Measurements from ENCODE around the gene ZC3H4.

DNA sequence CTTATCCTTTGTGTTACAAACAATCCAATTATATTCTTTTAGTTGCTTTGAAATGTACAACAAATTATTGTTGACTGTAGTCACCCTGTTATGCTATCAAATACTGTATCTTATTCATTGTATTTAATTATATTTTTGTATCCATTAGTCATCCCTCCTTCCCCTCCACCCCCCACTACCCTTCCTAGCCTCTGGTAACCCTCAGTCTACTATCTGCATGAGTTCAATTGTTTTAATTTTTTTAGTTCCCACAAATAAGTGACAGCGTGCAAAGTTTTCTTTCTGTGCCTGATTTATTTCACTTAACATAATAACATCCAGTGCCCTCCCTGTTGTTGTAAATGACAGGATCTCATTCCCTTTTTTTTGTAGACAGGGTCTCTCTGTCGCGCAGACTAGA is 21.6 kb upstream of the ZC3H4 start:
- no peak for TF ChIP-seq POLR2A (IDR thresholded peaks at IDR 0.05; ENCODE audit: low read depth, low read length)
- TF ChIP-seq POLR2AphosphoS5 (IDR thresholded peaks at IDR 0.05; ENCODE audit: low read depth, low read length): no peak
